GM21723 (cell line): Measurements from ENCODE around the gene BZW2.
"Not testable (repeated sequence)": the region's sequence is repeated elsewhere in the genome, so short reads cannot be mapped to it uniquely, and the experiment has no call there.

Source experiments
- ATAC-seq: cut with Tn5 transposase; IDR thresholded peaks from one replicate; pipeline ENCODE4 v1.9.1; 2021; ENCODE audit warnings: mild to moderate bottlenecking, moderate library complexity; ENCODE audit not compliant: unreplicated experiment

Gene BZW2

GRCh38 chr7:16644636-16645592 lies 1.1 kb upstream of the BZW2 start:
- peak; percentile 17 for ATAC-seq

DNA sequence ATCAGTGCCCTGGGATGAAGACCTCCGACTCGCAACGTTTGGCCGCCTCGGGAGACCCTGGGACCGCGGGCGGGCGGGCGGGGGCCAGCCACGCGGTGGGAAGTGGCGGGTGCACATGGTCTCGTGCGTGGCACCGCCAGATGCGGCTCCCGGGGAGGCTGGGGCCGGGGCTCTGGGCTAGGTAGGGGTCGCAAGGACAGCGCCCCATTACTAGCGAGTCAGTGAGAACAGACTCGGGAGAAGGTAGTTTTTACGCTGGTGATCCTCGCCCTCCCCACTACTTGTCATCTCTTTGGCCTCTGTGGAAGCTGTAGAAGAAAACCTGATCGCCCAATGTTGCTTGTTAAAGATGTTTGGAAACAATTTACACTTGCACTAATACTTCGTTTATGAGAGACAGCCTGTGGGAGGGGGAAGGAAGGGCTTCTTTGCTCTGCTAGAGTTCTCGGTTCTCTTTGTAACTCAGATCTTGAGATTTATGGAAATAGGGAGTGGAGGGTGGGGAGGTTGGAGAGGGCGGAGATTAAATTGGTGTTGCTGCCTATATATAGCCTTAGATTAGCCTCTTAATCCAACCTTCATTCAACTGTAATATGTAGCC lies 591 bp downstream of the BZW2 start:
- no peak for ATAC-seq

DNA sequence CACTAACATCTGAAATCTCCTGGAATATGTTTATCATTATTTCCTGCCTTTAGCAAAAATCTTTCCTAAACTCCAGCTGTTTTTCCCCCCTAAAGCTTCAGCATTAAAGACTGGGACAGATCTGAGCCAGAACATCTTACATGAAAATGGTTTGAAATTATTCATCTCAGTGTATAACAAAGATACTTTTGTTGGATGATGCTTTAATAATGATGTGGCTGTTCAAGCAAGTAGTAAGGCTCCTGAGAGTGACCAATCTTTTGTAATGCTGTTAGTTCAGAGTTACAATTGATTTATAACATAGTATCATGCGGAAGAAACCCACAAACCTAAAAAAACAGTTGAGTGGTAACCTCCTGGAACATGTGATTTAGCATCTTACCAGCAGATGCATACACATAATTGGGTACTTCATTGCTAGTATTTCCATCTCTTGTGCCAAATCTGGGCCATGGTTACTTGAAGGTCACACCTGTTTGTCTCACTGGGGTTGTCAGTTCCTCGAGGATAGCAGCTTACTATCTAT lies 1.5 kb downstream of the BZW2 start:
- no peak for ATAC-seq

- no peak for ATAC-seq
Measured at GRCh38 chr7:16648551-16648950, 2.6 kb downstream of the BZW2 start.

DNA sequence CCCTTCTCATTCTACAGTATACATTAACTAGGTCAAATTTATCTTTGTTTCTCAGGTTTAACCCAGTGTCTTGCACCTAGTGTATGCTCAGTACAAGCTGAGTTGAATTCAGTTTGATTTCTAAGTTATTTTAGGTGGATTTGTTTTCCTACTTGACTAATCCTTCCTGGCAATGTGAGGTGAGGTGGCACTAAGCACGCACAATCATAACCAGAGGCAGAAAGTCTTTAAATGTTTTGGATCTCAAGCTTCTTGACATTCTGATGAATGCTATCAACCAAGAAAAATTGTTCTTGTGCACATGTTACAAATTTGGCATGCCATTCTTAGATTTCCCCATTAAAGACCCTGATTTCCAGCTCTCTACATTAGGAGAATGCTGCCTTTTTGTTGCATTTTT lies 3.2 kb downstream of the BZW2 start:
- ATAC-seq: no peak

- ATAC-seq: no peak
Measured at GRCh38 chr7:16650266-16650665, 4.3 kb downstream of the BZW2 start.

- no peak for ATAC-seq
Measured at GRCh38 chr7:16651396-16652239, 5.6 kb downstream of the BZW2 start.

- ATAC-seq: no peak
Measured at GRCh38 chr7:16652240-16652583, 6.2 kb downstream of the BZW2 start.

DNA sequence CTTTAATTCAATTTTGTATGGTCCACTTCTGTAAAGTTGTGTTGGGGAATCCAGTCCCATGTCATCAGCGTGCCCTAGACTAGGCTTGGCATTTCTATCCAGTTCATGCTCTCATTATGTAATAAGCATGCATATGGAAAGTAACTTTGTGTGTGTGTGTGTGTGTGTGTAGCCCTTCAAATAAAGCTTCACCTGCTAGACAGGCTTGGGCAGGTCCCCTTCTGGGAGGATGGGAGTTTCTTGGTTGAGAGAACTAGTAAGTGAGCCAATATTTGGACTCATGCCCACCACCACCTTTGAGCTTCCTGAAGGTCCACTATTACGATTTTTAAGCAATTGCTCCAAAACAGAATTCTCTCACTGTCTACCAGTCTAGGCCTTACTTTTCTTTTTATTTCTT lies 6.9 kb downstream of the BZW2 start:
- ATAC-seq: no peak

GRCh38 chr7:16655394-16655793 lies 9.4 kb downstream of the BZW2 start:
- no peak for ATAC-seq

DNA sequence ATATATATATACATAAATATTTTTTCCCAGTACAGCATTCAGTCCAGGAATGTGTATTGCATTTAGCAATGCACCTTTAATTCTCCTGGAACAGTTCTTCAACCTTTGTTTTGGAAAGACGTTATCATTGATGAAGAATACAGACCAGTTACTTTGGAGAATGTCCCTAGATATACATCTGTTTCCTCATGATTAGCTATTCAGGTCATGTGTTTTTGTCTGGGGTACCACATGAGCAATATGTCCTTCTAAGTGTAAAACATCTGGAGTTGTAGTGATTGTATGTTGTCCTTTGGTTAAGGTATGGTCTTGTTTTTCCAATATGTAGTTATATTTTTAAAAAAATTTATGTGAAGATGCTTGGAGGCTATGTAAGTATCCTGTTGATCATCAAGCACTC lies 10.2 kb downstream of the BZW2 start:
- ATAC-seq: no peak

DNA sequence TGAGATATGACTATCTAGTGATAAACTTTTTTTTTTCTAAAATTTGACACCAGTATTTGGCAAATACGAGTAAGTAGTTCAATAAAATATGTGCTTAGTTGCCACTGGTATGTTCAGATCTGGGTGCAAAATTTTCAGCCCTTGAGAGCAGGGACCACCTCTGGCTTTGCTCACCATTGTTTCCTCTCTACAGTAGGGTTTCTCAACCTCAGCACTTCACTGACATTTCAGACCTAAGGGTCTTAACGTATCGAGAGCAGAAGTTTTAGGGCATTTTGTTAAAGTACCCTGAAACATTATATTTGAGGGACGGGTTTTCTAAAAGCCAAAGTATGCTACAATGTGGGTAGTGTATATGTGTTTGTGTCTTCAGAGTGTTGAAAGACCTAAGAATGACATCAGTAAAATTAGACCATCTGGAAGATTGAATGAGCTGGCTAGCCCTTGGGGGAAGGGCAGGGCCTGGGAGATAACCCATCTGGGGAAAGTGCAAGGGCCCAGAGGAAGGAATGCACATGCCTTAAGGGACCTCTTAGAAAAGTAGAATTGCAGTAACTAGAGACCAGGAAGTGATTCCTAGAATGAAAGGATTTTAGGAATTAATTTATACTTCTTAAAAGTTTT lies 11.8 kb downstream of the BZW2 start:
- ATAC-seq: no peak

- ATAC-seq: not testable (repeated sequence)
Measured at GRCh38 chr7:16659854-16660497, 14.0 kb downstream of the BZW2 start.

GRCh38 chr7:16660702-16661464 lies 14.9 kb downstream of the BZW2 start:
- ATAC-seq: no peak

DNA sequence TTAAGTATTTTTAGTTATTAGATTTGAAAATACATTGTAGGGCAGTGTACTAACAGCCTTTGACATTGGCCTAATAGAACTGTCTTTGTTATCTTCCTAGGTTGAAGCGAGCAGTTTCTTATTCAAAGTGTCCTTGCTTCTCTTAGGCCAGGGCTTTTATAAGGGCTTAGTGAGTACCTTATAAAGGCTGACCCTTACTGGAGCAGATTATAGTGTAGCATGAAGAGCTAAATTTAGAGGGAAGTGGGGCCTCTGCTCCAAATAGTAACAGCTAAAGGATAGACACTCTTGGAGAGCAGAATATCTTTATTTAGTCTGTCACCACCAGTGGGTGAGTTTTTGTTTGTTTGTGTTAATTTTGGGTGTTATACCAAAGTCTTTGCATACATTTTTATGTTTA lies 15.9 kb downstream of the BZW2 start:
- no peak for ATAC-seq

GRCh38 chr7:16667355-16667754 lies 21.4 kb downstream of the BZW2 start:
- no peak for ATAC-seq

DNA sequence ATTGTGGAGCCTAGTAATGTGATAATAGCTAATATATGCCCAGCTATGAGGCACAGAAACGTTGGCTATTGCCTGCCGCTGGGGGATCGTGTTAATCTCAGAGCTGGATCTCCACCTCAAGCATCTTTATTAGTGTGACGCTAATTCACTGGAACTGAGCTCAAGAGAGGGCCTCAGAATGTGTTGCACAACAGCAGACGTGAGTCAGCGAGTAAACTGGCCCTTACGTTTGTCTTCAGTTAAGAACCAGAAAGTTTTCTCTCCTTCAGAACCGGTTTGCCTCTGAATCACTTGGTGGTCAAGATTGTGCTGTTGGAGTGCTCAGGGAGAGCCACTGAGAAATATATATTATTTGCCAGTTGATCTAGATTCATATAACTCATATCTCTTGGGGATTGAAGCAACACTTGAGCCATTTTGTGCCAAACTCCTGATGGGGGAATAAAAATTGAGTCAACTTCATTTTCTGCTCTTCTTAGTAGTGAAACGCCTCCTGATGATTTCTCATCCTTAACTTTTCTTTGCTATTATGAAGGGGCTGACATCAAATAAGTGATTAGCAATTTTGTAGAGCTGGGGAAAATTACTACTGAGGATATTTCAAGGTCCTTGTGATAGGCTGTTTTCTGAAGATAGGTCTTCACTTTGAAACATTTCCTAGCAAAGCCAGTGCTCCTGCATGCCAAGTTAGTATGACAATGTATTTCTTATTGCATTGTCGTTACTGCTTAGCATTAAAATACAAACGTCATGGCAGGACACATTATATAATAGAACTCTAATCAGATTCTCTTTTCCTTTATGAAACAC lies 22.3 kb downstream of the BZW2 start:
- ATAC-seq: no peak

GRCh38 chr7:16668978-16669377 lies 23.0 kb downstream of the BZW2 start:
- ATAC-seq: no peak

GRCh38 chr7:16669581-16669980 lies 23.6 kb downstream of the BZW2 start:
- ATAC-seq: no peak
